Measurements from ENCODE around the gene MRM3. TPM values are rescaled to one million over a fixed set of nuclear protein-coding genes. Genes with fewer than 3 reads are reported as not detected.

MRM3 gene
- total RNA-seq, 2 experiments from 2014 or later = 20.6 to 31.4 TPM

DNA sequence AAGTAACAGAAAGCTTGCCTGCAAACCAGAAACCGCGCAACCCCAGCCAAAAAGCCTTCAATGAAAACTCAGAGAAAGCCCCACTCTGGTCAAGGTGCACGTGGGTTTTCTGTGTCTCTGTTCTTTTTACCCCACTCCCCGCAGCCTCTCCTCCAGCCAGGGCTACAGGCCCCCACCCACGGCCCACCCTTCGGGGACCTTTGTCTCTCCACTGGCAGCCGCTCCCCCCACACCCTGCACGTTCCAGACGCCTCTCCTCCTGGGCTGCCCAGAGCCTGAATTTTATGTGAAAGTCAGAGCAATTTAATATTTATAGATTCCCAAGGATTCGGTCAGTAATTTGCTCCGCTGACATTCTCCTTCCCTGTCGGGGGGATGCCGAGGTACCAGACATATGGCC is 24.2 kb downstream of the MRM3 start:
- POLR2A ChIA-PET = no interaction called here
- Mint-ChIP-seq H3K27ac (no peak overlapping the region), H3K9me3 (ENCODE audit: low read depth) (no peaks in the 10 kb centered on the region), H3K4me1 (no peaks in the 10 kb centered on the region), H3K36me3 (ENCODE audit: low read depth) (no peaks in the 10 kb centered on the region), H3K27me3 (peaks cover 4% of the 10 kb centered on the region), H3K4me3 (no peak overlapping the region)
- CTCF ChIA-PET = no interaction called here
- DNase-seq (no peak), ATAC-seq (no peak)
- intact Hi-C loops (cut with DNase I, micrococcal nuclease) = no loop called here

DNA sequence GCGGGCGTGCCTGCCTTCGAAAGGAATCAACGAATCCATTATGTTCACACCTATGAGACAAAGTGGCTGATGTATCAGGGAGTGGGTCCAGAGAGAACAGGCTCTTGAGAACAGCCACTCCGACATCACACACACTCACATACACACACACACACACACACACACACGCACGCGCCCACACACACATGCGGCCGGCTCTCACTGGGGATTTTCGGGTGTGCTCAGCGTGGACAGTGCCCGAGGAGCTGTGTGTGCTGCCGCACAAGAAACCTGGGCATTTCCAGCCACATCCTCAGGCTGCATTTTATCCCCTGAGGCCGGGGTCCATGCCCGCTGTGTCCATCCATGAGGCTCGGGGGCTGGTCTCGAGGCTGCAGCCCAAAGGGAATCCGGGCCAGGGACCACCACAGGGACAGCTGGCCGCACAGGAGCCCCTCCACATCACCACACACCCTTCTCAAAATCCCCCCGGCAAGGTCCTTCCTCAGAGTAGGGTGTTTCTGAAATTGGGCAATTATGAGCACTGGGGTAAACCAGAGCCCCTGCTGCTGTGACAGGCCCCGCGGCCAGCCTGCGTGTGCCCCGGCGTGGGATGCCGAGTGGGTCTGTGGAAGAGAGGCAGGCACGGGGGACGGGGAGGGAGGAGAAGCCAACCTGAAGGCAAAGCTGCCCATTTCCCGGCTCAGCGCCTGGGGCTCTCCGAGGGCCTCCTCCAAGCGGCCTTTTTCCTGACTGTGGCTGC is 24.8 kb downstream of the MRM3 start:
- no peak overlapping the region for H3K27ac Mint-ChIP-seq
- H3K9me3 Mint-ChIP-seq (ENCODE audit: low read depth) = no peaks in the 10 kb centered on the region
- ChIA-PET CTCF (no interaction called here), POLR2A (no interaction called here)
- H3K36me3 Mint-ChIP-seq (ENCODE audit: low read depth) = no peaks in the 10 kb centered on the region
- no peaks in the 10 kb centered on the region for H3K4me1 Mint-ChIP-seq
- peaks cover 4% of the 10 kb centered on the region for H3K27me3 Mint-ChIP-seq
- intact Hi-C loops (cut with DNase I, micrococcal nuclease) = no loop called here
- DNase-seq (no peak), ATAC-seq (no peak)
- no peak overlapping the region for H3K4me3 Mint-ChIP-seq

DNA sequence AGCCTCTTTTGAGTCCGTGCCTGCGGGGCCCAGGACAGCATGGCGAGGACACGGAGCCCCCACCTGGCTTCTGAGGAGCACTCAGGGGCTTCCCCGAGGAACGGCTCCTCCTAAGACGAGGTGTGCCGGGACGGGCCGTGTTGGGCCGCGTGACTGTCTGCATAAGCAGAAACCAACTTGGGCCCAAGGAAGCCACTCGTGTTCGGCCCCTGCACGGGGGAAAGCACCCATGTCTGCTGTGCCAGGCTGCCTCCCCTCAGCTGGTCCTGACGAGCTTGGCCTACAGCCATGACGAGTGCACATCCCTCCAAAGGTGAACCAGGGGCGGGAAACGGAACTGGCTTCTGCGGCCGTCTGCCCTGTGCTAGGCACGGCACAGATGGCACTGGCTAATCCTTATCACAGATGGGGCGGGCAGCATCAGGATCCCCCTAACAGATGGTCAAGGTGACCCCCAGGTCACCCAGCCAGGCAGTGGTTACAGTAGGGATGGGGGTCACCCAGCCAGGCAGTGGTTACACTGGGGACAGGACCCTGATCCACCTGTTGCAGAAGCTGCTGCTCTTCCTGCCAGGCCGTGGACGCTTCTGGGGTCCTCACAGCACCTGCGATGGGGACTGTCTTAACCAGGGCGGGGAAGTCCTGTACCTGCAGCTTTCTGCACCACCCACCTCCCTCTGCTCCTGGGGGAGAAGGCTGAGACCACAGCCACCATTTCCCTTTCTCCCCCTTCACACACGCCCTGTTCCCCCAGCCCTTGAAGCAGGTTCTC is 25.6 kb downstream of the MRM3 start:
- intact Hi-C loops (cut with DNase I, micrococcal nuclease) = no loop called here
- CTCF ChIA-PET = no interaction called here
- ATAC-seq = no peak
- Mint-ChIP-seq H3K4me1 (no peaks in the 10 kb centered on the region), H3K4me3 (no peak overlapping the region), H3K36me3 (ENCODE audit: low read depth) (no peaks in the 10 kb centered on the region), H3K27me3 (peaks cover 8% of the 10 kb centered on the region), H3K9me3 (ENCODE audit: low read depth) (no peaks in the 10 kb centered on the region), H3K27ac (no peak overlapping the region)
- DNase-seq = no peak
- POLR2A ChIA-PET = no interaction called here

DNA sequence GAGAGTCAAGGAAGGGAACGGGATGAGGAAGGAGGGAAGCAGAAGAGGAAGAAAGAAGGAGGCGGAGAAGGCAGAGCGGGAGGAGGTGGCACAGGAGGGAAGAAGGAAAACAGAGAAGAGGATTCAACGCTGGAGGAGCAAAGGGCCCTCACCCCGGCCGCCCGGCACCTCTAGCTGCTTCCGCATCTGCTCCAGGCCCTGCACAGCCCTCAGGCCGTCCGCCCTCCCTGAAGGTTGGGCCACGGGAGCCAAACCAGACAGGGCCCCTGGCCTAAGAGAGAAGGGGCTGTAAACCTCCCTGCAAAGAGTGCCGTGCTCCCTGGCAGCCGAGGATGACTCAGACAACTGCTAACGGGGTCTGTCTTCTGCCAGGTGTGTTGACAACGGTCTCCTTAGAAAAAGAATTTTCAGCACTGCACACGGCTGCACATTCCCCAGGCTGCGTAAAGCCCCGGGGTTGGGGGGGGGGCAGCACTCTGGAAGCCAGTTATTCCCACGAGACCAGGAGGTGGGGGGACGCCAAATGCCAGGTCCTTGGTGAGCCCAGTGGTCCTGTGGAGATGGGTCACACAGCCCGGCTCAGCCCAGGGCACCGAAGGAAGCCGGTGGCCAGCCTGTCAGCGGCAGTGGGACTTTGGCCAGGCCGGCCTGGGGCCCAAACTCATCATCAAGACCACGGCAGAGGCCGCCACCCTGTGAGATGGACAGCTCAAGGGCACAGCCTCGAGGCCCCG is 29.1 kb downstream of the MRM3 start:
- no peak for ATAC-seq
- ChIA-PET POLR2A (no interaction called here), CTCF (no interaction called here)
- DNase-seq = no peak
- Mint-ChIP-seq H3K4me3 (no peak overlapping the region), H3K27ac (no peak overlapping the region), H3K4me1 (no peaks in the 10 kb centered on the region), H3K9me3 (ENCODE audit: low read depth) (no peaks in the 10 kb centered on the region), H3K36me3 (ENCODE audit: low read depth) (no peaks in the 10 kb centered on the region), H3K27me3 (peaks cover 8% of the 10 kb centered on the region)
- intact Hi-C loops (cut with DNase I, micrococcal nuclease) = no loop called here

DNA sequence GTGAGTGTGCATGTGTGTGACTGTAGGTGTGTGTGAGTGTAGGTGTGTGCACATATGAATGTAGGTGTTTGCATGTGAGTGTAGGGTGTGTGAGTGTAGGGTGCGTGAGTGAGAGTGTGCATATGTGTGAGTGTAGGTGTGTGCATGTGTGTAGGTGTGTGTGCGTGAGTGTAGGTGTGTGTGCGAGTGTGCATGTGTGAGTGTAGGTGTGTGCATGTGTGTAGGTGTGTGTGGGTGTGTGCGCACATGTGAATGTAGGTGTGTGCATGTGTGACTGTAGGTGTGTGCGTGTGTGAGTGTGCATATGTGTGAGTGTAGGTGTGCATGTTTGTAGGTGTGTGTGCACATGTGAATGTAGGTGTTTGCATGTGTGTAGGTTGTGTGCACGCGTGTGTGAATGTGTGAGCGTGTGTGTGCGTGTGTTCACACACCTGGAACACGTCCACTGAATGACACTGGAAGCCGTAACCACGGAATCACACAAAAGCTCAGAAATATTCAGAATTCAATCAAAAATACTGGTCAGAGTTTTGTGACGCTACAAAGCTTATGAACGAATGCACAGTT is 30.6 kb downstream of the MRM3 start:
- Mint-ChIP-seq H3K4me3 (no peak overlapping the region), H3K9me3 (ENCODE audit: low read depth) (no peaks in the 10 kb centered on the region), H3K27me3 (peaks cover 8% of the 10 kb centered on the region), H3K27ac (no peak overlapping the region), H3K4me1 (no peaks in the 10 kb centered on the region), H3K36me3 (ENCODE audit: low read depth) (no peaks in the 10 kb centered on the region)
- POLR2A ChIA-PET = no interaction called here
- DNase-seq (no peak), ATAC-seq (no peak)
- CTCF ChIA-PET = no interaction called here
- intact Hi-C loops (cut with DNase I, micrococcal nuclease) = no loop called here

DNA sequence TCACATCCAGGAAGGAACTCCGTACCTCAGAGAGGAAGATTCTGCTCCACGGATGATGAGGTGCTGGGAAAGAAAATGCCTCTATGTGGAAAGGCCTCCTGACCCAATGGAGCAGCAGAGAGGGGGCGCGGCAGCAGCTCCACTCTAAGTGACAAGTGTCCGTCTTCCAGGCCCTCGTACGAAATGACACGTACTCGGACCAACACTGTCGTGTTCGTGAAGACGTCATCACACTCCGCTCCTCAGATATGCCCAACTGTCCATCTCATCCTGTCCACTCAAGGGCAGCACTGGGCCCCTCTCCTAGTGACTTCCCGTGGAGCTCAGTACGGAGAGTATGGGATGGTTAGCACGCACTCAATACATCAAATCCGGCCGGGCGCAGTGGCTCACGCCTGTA is 32.2 kb downstream of the MRM3 start:
- H3K27me3 Mint-ChIP-seq = peaks cover 6% of the 10 kb centered on the region
- H3K4me3 Mint-ChIP-seq = no peak overlapping the region
- no peaks in the 10 kb centered on the region for H3K9me3 Mint-ChIP-seq (ENCODE audit: low read depth)
- DNase-seq (no peak), ATAC-seq (no peak)
- ChIA-PET POLR2A (no interaction called here), CTCF (interaction anchor here (0.6 kb wide), 1 partner anchor 111 kb away, joined by 4 read pairs; no protein-coding TSS in a partner anchor)
- no peaks in the 10 kb centered on the region for H3K36me3 Mint-ChIP-seq (ENCODE audit: low read depth)
- no peak overlapping the region for H3K27ac Mint-ChIP-seq
- no peaks in the 10 kb centered on the region for H3K4me1 Mint-ChIP-seq
- intact Hi-C loops (cut with DNase I, micrococcal nuclease) = no loop called here

DNA sequence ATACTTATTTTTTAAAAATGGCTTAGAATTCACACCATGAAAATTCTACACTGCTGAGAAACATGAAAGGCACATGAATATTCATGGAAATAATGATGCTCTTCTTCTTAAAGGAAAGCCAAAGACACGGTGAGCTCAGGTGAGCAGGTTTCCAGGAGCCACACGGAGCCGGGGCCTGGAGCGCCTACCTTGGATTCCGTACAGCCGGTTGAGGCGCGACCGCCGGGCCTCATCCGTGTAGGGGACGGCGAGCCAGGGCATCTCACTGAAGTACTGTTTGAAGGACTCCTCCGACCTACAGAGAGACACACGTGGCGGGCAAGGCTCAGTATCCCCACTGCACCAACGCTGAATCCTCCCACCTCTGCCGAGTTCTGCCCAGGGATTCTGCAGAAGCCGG is 37.1 kb downstream of the MRM3 start:
- H3K27ac Mint-ChIP-seq = no peak overlapping the region

DNA sequence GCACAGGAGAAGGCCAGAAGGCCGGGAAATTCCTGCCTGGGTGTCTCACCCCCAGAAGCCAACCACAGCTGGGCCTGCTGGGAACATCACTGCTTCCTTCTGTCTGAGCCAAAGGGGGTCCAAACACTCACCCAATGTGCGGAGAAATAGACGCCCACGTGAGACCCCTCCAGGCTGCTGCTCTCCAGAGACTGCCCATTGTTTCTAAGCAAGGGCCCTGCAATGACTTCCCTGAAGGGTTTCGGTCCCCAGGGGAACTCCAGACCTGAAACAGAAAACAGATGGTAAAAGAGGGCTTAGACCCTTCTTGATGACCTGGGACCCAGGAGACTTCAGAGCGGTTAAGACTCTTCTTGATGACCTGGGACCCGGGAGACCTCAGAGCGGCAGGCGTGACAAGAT is 41.3 kb downstream of the MRM3 start:
- no peak for ATAC-seq
- no peak overlapping the region for H3K27ac Mint-ChIP-seq
- no peaks in the 10 kb centered on the region for H3K9me3 Mint-ChIP-seq (ENCODE audit: low read depth)
- no peaks in the 10 kb centered on the region for H3K36me3 Mint-ChIP-seq (ENCODE audit: low read depth)
- POLR2A ChIA-PET = no interaction called here
- CTCF ChIA-PET = interaction anchor here (0.6 kb wide), 1 partner anchor 28 kb away, joined by 4 read pairs; no protein-coding TSS in a partner anchor
- H3K4me1 Mint-ChIP-seq = no peaks in the 10 kb centered on the region
- intact Hi-C loops (cut with DNase I, micrococcal nuclease) = no loop called here
- H3K4me3 Mint-ChIP-seq = no peak overlapping the region
- no peak for DNase-seq
- H3K27me3 Mint-ChIP-seq = no peaks in the 10 kb centered on the region

More for the DNA sequence above, 37.1 kb downstream of the MRM3 start:
- no peaks in the 10 kb centered on the region for H3K4me1 Mint-ChIP-seq
- CTCF ChIA-PET = no interaction called here
- ATAC-seq (no peak), DNase-seq (no peak)
- intact Hi-C loops (cut with DNase I, micrococcal nuclease) = no loop called here
- H3K36me3 Mint-ChIP-seq (ENCODE audit: low read depth) = no peaks in the 10 kb centered on the region
- no peaks in the 10 kb centered on the region for H3K9me3 Mint-ChIP-seq (ENCODE audit: low read depth)
- H3K27me3 Mint-ChIP-seq = no peaks in the 10 kb centered on the region
- POLR2A ChIA-PET = no interaction called here
- H3K4me3 Mint-ChIP-seq = no peak overlapping the region

DNA sequence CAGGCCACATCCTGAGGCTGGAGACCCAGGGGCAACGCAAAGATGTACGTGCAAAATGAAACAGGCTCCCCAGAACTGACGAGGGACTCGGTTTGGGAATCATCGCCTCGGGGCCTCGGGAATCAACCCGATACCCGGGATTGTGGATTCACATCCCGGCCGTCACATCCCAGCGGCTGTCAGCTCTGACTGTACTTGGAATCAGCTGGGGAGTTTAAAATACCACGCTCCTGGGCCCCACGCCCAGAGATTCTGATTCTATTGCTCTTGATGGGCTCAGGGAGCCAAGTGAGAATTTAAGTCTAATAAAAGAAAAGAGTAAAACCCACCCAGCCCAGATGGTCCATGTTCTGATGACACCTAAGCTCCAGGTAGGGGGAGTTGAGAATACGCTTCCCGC is 42.2 kb downstream of the MRM3 start:
- POLR2A ChIA-PET = no interaction called here
- no peaks in the 10 kb centered on the region for H3K36me3 Mint-ChIP-seq (ENCODE audit: low read depth)
- CTCF ChIA-PET = interaction anchor here (0.6 to 1.2 kb wide), 2 partner anchors 141 to 157 kb away, joined by 3 to 5 read pairs; no protein-coding TSS in a partner anchor
- intact Hi-C loops (cut with DNase I, micrococcal nuclease) = no loop called here
- H3K27me3 Mint-ChIP-seq = no peaks in the 10 kb centered on the region
- ATAC-seq (no peak), DNase-seq (no peak)
- H3K4me1 Mint-ChIP-seq = no peaks in the 10 kb centered on the region
- H3K4me3 Mint-ChIP-seq = no peak overlapping the region
- H3K9me3 Mint-ChIP-seq (ENCODE audit: low read depth) = no peaks in the 10 kb centered on the region
- H3K27ac Mint-ChIP-seq = no peak overlapping the region

DNA sequence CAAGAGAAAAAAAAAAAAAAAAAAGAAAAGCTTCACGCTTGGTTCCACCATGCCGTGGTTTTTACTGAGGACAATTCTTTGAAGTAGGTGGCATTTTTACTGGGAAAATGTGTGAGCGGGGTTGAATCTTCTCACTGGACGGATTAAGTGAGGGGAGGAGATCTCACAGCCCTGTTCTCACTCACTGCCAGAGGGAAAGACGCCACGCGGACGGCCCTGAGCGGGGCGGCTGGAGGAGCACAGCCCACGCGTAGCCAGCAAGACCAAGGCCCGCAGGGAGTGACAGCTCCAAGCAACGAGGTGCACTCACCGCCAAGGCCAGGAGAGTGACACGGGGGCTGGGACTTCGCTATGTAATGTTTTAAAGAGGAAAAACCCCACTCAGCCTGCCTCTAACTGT is 43.1 kb downstream of the MRM3 start:
- peaks cover 3% of the 10 kb centered on the region for H3K27me3 Mint-ChIP-seq
- no peaks in the 10 kb centered on the region for H3K9me3 Mint-ChIP-seq (ENCODE audit: low read depth)
- DNase-seq (no peak), ATAC-seq (no peak)
- POLR2A ChIA-PET = no interaction called here
- no peaks in the 10 kb centered on the region for H3K36me3 Mint-ChIP-seq (ENCODE audit: low read depth)
- no peak overlapping the region for H3K4me3 Mint-ChIP-seq
- intact Hi-C loops (cut with DNase I, micrococcal nuclease) = no loop called here
- no peaks in the 10 kb centered on the region for H3K4me1 Mint-ChIP-seq
- no peak overlapping the region for H3K27ac Mint-ChIP-seq
- CTCF ChIA-PET = interaction anchor here (1.2 kb wide), 1 partner anchor 156 kb away, joined by 3 read pairs; no protein-coding TSS in a partner anchor

DNA sequence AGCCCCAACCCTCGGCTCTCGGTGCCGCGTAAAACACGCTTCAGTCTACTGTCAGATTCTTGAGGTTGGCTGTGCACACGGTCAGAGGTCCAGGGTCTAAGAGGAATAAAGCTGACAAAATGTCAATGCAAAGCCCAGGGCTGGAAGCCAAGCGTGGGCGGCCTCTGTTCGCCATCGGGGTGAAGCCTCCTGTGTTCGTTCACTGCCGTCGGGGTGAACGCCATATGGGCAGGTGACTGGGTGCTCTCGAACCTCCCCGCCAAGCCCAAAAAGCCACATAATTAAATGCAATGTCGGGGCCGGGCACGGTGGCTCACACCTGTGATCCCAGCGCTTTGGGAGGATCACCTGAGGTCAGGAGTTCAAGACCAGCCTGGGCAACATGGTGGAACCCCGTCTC is 44.6 kb downstream of the MRM3 start:
- Mint-ChIP-seq H3K36me3 (ENCODE audit: low read depth) (no peaks in the 10 kb centered on the region), H3K4me3 (no peak overlapping the region), H3K4me1 (no peaks in the 10 kb centered on the region), H3K27ac (no peak overlapping the region), H3K9me3 (ENCODE audit: low read depth) (no peaks in the 10 kb centered on the region), H3K27me3 (peaks cover 3% of the 10 kb centered on the region)
- intact Hi-C loops (cut with DNase I, micrococcal nuclease) = no loop called here
- ChIA-PET CTCF (no interaction called here), POLR2A (no interaction called here)
- no peak for DNase-seq
- ATAC-seq = no peak
